PFSK-1 (cell line): ENCODE results near the gene CATSPERB.

Experiments used
- FOXP2 ChIP-seq: optimal IDR thresholded peaks from 2 replicates; pipeline ENCODE3; 2011; ENCODE audit warnings: borderline replicate concordance, control low read depth, inconsistent platforms; ENCODE audit not compliant: insufficient read depth; ENCODE audit errors: extremely low read length, extremely low read depth
- POLR2AphosphoS5 ChIP-seq: IDR thresholded peaks from 2 replicates; pipeline ENCODE4 v1.6.1; 2012; ENCODE audit warnings: low read depth, mild to moderate bottlenecking, control low read depth, low read length, moderate library complexity
- REST ChIP-seq, 2 experiments: IDR thresholded peaks; 2 replicates each; pipeline versions ENCODE4 v1.6.1 to v1.8.0; 2011 to 2012; ENCODE audit warnings: low read depth in 2 of 2, low read length in 2 of 2, control low read depth in 1 of 2, inconsistent platforms in 1 of 2, mild to moderate bottlenecking in 1 of 2, moderate library complexity in 1 of 2; ENCODE audit not compliant: insufficient read depth in 1 of 2
- SIN3A ChIP-seq: IDR thresholded peaks from 2 replicates; pipeline ENCODE4 v1.6.1; 2012; ENCODE audit warnings: mild to moderate bottlenecking, low read length, moderate library complexity, borderline replicate concordance; ENCODE audit not compliant: insufficient read depth
- TAF1 ChIP-seq: IDR thresholded peaks from 2 replicates; pipeline ENCODE4 v1.6.1; 2012; ENCODE audit warnings: low read length, control low read depth, borderline replicate concordance; ENCODE audit not compliant: insufficient read depth

The CATSPERB gene

GRCh38 chr14:91660790-91661189, 71.1 kb downstream of the CATSPERB start:
- TF ChIP-seq POLR2AphosphoS5 = no peak
- TF ChIP-seq REST (IDR thresholded peaks at IDR 0.05; ENCODE audit: insufficient read depth in 1 of 2, low read depth in 2 of 2, low read length in 2 of 2) = no peak
- no peak for TF ChIP-seq TAF1
- no peak for TF ChIP-seq FOXP2
- no peak for TF ChIP-seq SIN3A

GRCh38 chr14:91654836-91655235, 77.0 kb downstream of the CATSPERB start:
- TF ChIP-seq REST (IDR thresholded peaks at IDR 0.05; ENCODE audit: insufficient read depth in 1 of 2, low read depth in 2 of 2, low read length in 2 of 2) (no peak), TAF1 (no peak), FOXP2 (no peak), POLR2AphosphoS5 (no peak), SIN3A (no peak)

GRCh38 chr14:91653451-91653850, 78.4 kb downstream of the CATSPERB start:
- TF ChIP-seq SIN3A (no peak), POLR2AphosphoS5 (no peak), REST (IDR thresholded peaks at IDR 0.05; ENCODE audit: insufficient read depth in 1 of 2, low read depth in 2 of 2, low read length in 2 of 2) (no peak), FOXP2 (no peak), TAF1 (no peak)

- no peak for TF ChIP-seq TAF1
- no peak for TF ChIP-seq SIN3A
- TF ChIP-seq REST (IDR thresholded peaks at IDR 0.05; ENCODE audit: insufficient read depth in 1 of 2, low read depth in 2 of 2, low read length in 2 of 2) = no peak
- no peak for TF ChIP-seq POLR2AphosphoS5
- no peak for TF ChIP-seq FOXP2
These were observed 82.0 kb downstream of the CATSPERB start for GRCh38 chr14:91649930-91650329.

GRCh38 chr14:91647856-91648255, 84.0 kb downstream of the CATSPERB start:
- no peak for TF ChIP-seq POLR2AphosphoS5
- TF ChIP-seq SIN3A = no peak
- TF ChIP-seq FOXP2 = no peak
- TF ChIP-seq TAF1 = no peak
- no peak for TF ChIP-seq REST (IDR thresholded peaks at IDR 0.05; ENCODE audit: insufficient read depth in 1 of 2, low read depth in 2 of 2, low read length in 2 of 2)
